Mammary microvascular endothelial cell (primary cell): ENCODE data around the gene SLC6A16. TPM values are rescaled to one million over a fixed set of nuclear protein-coding genes. Genes with fewer than 3 reads are reported as not detected.

Experiments
- total RNA-seq: library from RNA; depleted of rRNA; stranded (reverse); fragments of >200 nt; gene quantifications from 2 replicates; pipeline ENCODE4 v1.2.3, GENCODE V29; 2015

SLC6A16 gene
- 0.07 and 0.10 TPM in 2 replicates for total RNA-seq

DNA sequence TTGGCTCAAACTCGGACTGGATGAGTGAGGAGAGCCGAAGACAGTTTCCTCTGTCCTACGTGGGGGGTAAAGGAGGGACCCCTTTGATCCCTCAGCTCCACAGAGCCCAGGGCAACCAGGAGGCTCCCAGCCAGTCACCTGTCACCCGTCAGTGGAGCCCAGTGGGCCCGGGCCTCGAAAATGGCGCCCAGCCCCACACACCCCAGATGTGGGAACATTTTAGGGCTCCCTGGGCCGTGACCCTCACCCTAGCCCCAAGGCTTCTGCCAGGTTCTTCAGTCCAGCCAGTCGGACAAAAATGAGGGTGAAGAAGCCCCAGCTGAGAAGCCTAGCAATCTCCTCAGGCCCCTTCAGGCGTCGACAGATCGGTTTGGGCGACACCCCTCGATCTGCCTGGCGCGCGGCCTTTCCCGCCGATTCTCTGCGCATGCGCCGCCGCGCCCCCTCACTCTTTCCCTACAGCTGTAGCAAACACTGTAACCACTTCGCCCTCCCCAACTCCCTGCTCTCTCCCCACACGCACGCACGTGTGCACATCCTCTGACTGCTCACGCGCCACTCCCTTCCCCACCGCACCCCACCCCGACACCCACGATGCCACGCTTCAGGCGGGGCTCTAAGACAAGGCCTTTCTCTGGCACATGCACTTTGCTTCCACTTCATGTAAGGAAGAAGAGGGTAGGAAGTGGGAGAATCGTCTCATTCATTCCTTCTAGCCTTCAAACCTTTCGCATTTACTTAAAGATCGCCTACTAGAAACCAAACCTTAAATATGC, at the start of gene SLC6A16:
Gene SLC6A16, minus strand, starts transcription at position 391 of the 776 bp plus-strand sequence. CDS start 13,844 bp downstream, outside the sequence.

DNA sequence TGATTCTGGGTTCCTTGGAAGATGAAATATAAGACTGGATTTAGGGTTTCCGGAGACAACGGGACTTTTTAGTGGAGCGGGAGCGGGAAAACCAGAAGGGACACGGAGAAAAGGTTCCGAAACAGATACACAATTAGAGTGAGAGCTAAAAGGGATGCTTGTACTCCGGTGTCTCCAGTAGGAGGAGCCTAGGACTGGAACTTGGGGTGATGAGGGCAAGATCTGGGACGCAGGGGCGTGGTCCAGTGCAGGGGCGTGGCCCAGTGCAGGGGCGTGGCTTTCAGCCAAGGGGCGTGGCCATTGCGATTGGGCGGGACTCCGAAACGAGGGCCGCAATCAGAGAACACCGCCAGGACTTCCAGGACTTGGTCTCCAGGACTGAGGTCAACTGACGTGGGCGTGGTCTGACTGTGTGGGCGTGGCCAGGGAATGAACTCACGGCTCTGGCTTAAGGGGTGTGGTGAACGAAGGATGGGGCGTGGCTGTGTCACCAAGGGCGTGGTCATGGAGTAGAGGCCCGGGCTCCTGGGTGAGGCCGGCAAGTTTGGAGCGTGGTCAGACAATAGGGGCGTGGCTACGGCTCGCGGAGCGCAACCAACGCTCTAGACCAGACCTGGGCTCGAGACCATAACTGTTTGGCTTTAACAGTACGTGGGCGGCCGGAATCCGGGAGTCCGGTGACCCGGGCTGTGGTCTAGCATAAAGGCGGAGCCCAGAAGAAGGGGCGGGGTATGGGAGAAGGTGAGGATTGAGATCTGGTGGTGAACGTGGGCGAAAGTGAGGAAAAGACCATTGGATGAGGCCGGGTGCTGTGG, 38.5 kb upstream of the SLC6A16 start, which contains the start of gene DKKL1:
Gene DKKL1, plus strand, starts transcription at position 610 of the 815 bp plus-strand sequence. Its CDS starts 122 bp downstream, at position 732.

DNA sequence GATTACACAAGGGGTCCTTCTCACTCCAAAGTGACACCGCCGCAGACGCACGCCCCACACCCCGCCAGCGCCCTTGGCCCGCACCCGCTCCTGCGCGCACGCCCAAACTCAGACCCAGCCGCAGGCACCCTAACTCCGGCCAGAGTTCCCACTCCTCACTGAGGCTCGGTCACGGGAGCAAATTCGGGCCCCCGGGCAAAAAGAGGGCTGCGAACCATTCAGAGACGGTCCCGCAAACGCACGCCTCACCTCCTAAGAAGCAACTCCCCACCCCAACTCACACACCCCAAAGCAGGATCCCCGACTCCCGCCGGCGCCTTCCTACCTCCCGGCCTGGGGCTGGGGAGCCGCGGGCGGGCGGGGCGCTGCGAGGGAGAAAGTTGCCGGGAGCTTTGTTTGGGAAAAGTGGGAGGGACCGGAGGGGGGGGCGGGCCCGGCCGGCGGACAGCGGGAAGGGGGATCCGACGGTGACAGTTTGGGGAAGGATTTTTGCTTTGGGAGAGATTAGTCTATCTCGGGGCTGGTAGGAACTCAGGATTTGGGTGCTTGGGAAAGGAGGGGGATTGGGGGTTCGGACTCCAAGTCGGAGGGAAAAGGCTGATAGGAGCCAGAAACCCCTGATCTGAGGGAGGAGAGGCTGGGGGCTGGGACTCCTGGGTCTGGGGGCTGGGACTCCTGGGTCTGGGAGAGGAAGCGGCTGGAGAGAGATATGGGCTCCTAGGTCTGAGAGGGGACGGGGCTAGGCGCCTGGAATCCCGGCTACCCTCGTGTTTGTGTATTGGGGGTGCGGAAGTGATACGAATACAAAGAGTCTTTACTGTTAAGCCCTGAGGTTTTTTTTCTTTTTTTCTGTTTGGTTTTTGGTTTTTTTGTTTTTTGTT, 37.3 kb upstream of the SLC6A16 start, which contains the start of gene TEAD2:
Gene TEAD2, minus strand, starts transcription at position 369 of the 881 bp plus-strand sequence. CDS start 2,341 bp downstream, outside the sequence.

DNA sequence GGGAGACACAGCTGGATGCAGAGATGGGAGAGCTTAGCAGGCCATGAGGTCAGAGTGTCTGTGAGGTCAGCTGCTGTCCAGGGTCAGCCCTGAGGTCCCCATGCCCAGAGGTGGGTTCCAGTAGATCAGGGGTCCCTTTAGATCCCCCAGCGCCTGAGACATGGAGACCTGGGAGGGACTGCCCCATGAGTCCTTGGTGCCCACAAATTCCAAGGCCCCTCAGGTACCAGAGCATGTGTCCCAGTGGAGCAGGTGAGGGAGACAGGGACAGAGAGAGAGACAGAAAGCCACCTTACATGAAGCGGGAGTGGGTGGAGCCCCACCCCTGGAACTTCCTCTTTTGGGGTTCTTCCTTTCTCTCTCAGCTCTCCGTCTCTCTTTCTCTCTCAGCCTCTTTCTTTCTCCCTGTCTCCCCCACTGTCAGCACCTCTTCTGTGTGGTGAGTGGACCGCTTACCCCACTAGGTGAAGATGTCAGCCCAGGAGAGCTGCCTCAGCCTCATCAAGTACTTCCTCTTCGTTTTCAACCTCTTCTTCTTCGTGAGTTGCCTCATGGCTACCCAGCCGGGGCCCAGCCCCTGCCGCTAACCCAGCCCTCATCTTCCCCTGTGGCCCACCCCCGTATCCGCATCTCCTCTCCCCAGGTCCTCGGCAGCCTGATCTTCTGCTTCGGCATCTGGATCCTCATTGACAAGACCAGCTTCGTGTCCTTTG, 10.2 kb upstream of the SLC6A16 start, which contains the start of gene CD37:
Gene CD37, plus strand, starts transcription at position 336 of the 713 bp plus-strand sequence. Its CDS starts 135 bp downstream, at position 471.

Other genes starting within 250 kb of the SLC6A16 start
- 173 and 204 TPM in 2 replicates for gene SNRNP70, start 239.7 kb downstream of the SLC6A16 start, total RNA-seq
- 4.9 and 5.3 TPM in 2 replicates for gene LIN7B, start 210.8 kb downstream of the SLC6A16 start, total RNA-seq
- 2.1 and 3.3 TPM in 2 replicates for gene C19orf73, start 206.0 kb downstream of the SLC6A16 start, total RNA-seq
- 3.4 and 3.9 TPM in 2 replicates for gene PPFIA3, start 205.6 kb downstream of the SLC6A16 start, total RNA-seq
- gene HRC, start 169.8 kb downstream of the SLC6A16 start, total RNA-seq, result not detected in 2 replicates
- gene TRPM4, start 167.4 kb downstream of the SLC6A16 start, total RNA-seq, result 19.6 and 25.9 TPM in 2 replicates
- not detected in 2 replicates for gene CD37, start 10.2 kb upstream of the SLC6A16 start, total RNA-seq
- 56.6 and 65.2 TPM in 2 replicates for gene TEAD2, start 37.2 kb upstream of the SLC6A16 start, total RNA-seq
- gene DKKL1, start 38.7 kb upstream of the SLC6A16 start, total RNA-seq, result not detected in 2 replicates
- gene KASH5, start 63.1 kb upstream of the SLC6A16 start, total RNA-seq, result not detected in 2 replicates
- gene PTH2, start 98.2 kb upstream of the SLC6A16 start, total RNA-seq, result not detected in 2 replicates
- gene GFY, start 100.2 kb upstream of the SLC6A16 start, total RNA-seq, result not detected in 2 replicates
- under 0.01 and 0.05 TPM in 2 replicates for gene SLC17A7, start 116.3 kb upstream of the SLC6A16 start, total RNA-seq
- 82.1 and 96.8 TPM in 2 replicates for gene PIH1D1, start 126.6 kb upstream of the SLC6A16 start, total RNA-seq
- gene ALDH16A1, start 128.0 kb upstream of the SLC6A16 start, total RNA-seq, result 51.6 and 62.2 TPM in 2 replicates
- gene FLT3LG, start 149.0 kb upstream of the SLC6A16 start, total RNA-seq, result 6.1 and 7.9 TPM in 2 replicates
- gene RPL13A, start 162.4 kb upstream of the SLC6A16 start, total RNA-seq, result 1,790 and 1,858 TPM in 2 replicates
- gene RPS11, start 171.2 kb upstream of the SLC6A16 start, total RNA-seq, result 3,468 and 3,616 TPM in 2 replicates
- gene FCGRT, start 187.5 kb upstream of the SLC6A16 start, total RNA-seq, result 60.6 and 63.8 TPM in 2 replicates
- gene RCN3, start 202.8 kb upstream of the SLC6A16 start, total RNA-seq, result 26.5 and 34.0 TPM in 2 replicates